SK-N-SH treated with all-trans-retinoic acid at 6 μM for 48 hours (cell line): ENCODE measurements around the gene SHB.

Source experiments
- ATAC-seq: fragments of 200-7000 bp; cut with Tn5 transposase; 3 replicates; pipeline ENCODE4 v1.9.1; 2020; ENCODE audit warnings: mild to moderate bottlenecking, moderate library complexity
- ARNTL ChIP-seq: fragments of 450-650 bp; formaldehyde crosslinking; IDR thresholded peaks from 2 replicates; pipeline ENCODE4 v1.5.0; 2020; ENCODE audit warnings: low read depth, mild to moderate bottlenecking, moderate library complexity, borderline replicate concordance
- BACH2 ChIP-seq: fragments of 250-450 bp; sonication (Bioruptor Pico); IDR thresholded peaks from 2 replicates; pipeline ENCODE4 v1.9.0; 2021; ENCODE audit warnings: mild to moderate bottlenecking, borderline replicate concordance
- CREB5 ChIP-seq: fragments of 250-450 bp; sonication (Bioruptor Pico); IDR thresholded peaks from 2 replicates; pipeline ENCODE4 v1.5.1; 2020; ENCODE audit warnings: low read depth, mild to moderate bottlenecking, moderate library complexity
- CSDC2 ChIP-seq: fragments of 250-450 bp; sonication (Bioruptor Pico); IDR thresholded peaks from 2 replicates; pipeline ENCODE4 v1.5.0; 2020; ENCODE audit warnings: mild to moderate bottlenecking, moderate library complexity
- CSRNP3 ChIP-seq: fragments of 250-450 bp; sonication (Bioruptor Pico); IDR thresholded peaks from 2 replicates; pipeline ENCODE4 v1.5.1; 2021; ENCODE audit warnings: mild to moderate bottlenecking, moderate library complexity
- ESRRG ChIP-seq: fragments of 250-450 bp; sonication (Bioruptor Pico); IDR thresholded peaks from 2 replicates; pipeline ENCODE4 v1.6.1; 2021; ENCODE audit warnings: mild to moderate bottlenecking
- GLIS3 ChIP-seq: fragments of 250-450 bp; sonication (Bioruptor Pico); IDR thresholded peaks from 2 replicates; pipeline ENCODE4 v1.5.0; 2020; ENCODE audit warnings: mild to moderate bottlenecking, moderate library complexity
- ISL1 ChIP-seq: fragments of 250-450 bp; sonication (Bioruptor Pico); IDR thresholded peaks from 2 replicates; pipeline ENCODE4 v2.1.2; 2022; ENCODE audit warnings: mild to moderate bottlenecking, moderate library complexity
- OSR1 ChIP-seq: fragments of 250-450 bp; sonication (Bioruptor Pico); IDR thresholded peaks from 2 replicates; pipeline ENCODE4 v1.8.0; 2022; ENCODE audit warnings: moderate library complexity, mild to moderate bottlenecking, inconsistent platforms
- PATZ1 ChIP-seq: fragments of 250-450 bp; sonication (Bioruptor Pico); IDR thresholded peaks from 2 replicates; pipeline ENCODE4 v1.8.0; 2020; ENCODE audit warnings: mild to moderate bottlenecking, moderate library complexity, borderline replicate concordance
- POU6F1 ChIP-seq: fragments of 250-450 bp; sonication (Bioruptor Pico); IDR thresholded peaks from 2 replicates; pipeline ENCODE4 v1.8.0; 2021; ENCODE audit warnings: low read depth, mild to moderate bottlenecking, moderate library complexity, borderline replicate concordance
- PPARA ChIP-seq: fragments of 250-450 bp; sonication (Bioruptor Pico); IDR thresholded peaks from 2 replicates; pipeline ENCODE4 v1.5.0; 2020; ENCODE audit warnings: mild to moderate bottlenecking, borderline replicate concordance
- RARB ChIP-seq: fragments of 250-450 bp; sonication (Bioruptor Pico); IDR thresholded peaks from 2 replicates; pipeline ENCODE4 v1.8.0; 2021; ENCODE audit warnings: mild to moderate bottlenecking, moderate library complexity
- SNAI2 ChIP-seq: fragments of 250-450 bp; sonication (Bioruptor Pico); IDR thresholded peaks from 2 replicates; pipeline ENCODE4 v1.5.0; 2020; ENCODE audit warnings: mild to moderate bottlenecking, moderate library complexity
- TCF4 ChIP-seq: fragments of 250-450 bp; sonication (Bioruptor Pico); IDR thresholded peaks from 2 replicates; pipeline ENCODE4 v1.8.0; 2021; ENCODE audit warnings: mild to moderate bottlenecking, moderate library complexity, borderline replicate concordance
- TOX ChIP-seq: fragments of 250-450 bp; sonication (Bioruptor Pico); IDR thresholded peaks from 2 replicates; pipeline ENCODE4 v1.8.0; 2021; ENCODE audit warnings: mild to moderate bottlenecking, moderate library complexity, borderline replicate concordance
- TSHZ2 ChIP-seq: fragments of 250-450 bp; sonication (Bioruptor Pico); IDR thresholded peaks from 2 replicates; pipeline ENCODE4 v1.5.0; 2020; ENCODE audit warnings: mild to moderate bottlenecking, moderate library complexity
- ZC3H10 ChIP-seq: fragments of 250-450 bp; sonication (Bioruptor Pico); IDR thresholded peaks from 2 replicates; pipeline ENCODE4 v1.5.1; 2021; ENCODE audit warnings: mild to moderate bottlenecking, moderate library complexity
- ZFP3 ChIP-seq: fragments of 250-450 bp; sonication (Bioruptor Pico); IDR thresholded peaks from 2 replicates; pipeline ENCODE4 v1.5.0; 2020; ENCODE audit warnings: mild to moderate bottlenecking, moderate library complexity
- ZFP30 ChIP-seq: fragments of 450-650 bp; formaldehyde crosslinking; IDR thresholded peaks from 2 replicates; pipeline ENCODE4 v1.5.0; 2022; ENCODE audit warnings: mild to moderate bottlenecking, moderate library complexity
- ZNF565 ChIP-seq: fragments of 450-650 bp; formaldehyde crosslinking; conservative IDR thresholded peaks from 2 replicates; pipeline ENCODE4 v1.5.0; 2020; ENCODE audit warnings: low read depth, mild to moderate bottlenecking, moderate library complexity
- ZNF70 ChIP-seq: fragments of 450-650 bp; formaldehyde crosslinking; IDR thresholded peaks from 2 replicates; pipeline ENCODE4 v1.5.0; 2020; ENCODE audit warnings: mild to moderate bottlenecking, moderate library complexity
- ZNF8 ChIP-seq: fragments of 450-650 bp; formaldehyde crosslinking; IDR thresholded peaks from 2 replicates; pipeline ENCODE4 v1.5.0; 2020; ENCODE audit warnings: mild to moderate bottlenecking, moderate library complexity

Gene SHB

GRCh38 chr9:37919246-37919955, 149.6 kb downstream of the SHB start:
- TF ChIP-seq TSHZ2 (CRISPR knock-in tag) (no peak), OSR1 (CRISPR knock-in tag) (no peak), ZNF565 (CRISPR knock-in tag) (no peak), ZFP3 (CRISPR knock-in tag) (no peak), ESRRG (no peak), ZC3H10 (CRISPR knock-in tag) (no peak), ARNTL (CRISPR knock-in tag) (no peak), ZNF70 (CRISPR knock-in tag) (no peak), CREB5 (CRISPR knock-in tag) (no peak), POU6F1 (CRISPR knock-in tag) (no peak), BACH2 (CRISPR knock-in tag) (no peak), TCF4 (no peak), PPARA (CRISPR knock-in tag) (no peak), ZFP30 (CRISPR knock-in tag) (no peak), RARB (CRISPR knock-in tag) (no peak)
- no peak for ATAC-seq

- TF ChIP-seq PATZ1 (no peak), BACH2 (CRISPR knock-in tag) (no peak), CREB5 (CRISPR knock-in tag) (no peak), CSDC2 (CRISPR knock-in tag) (no peak), CSRNP3 (no peak), ZNF8 (CRISPR knock-in tag) (no peak), ISL1 (no peak), ZFP3 (CRISPR knock-in tag) (no peak), TSHZ2 (CRISPR knock-in tag) (no peak), OSR1 (CRISPR knock-in tag) (no peak), GLIS3 (CRISPR knock-in tag) (no peak), RARB (CRISPR knock-in tag) (no peak), ZNF70 (CRISPR knock-in tag) (no peak), ZNF565 (CRISPR knock-in tag) (no peak), ESRRG (no peak), ZC3H10 (CRISPR knock-in tag) (no peak), ARNTL (CRISPR knock-in tag) (no peak), SNAI2 (CRISPR knock-in tag) (no peak), POU6F1 (CRISPR knock-in tag) (no peak), TOX (CRISPR knock-in tag) (no peak)
- ATAC-seq, result no peak
Measured at GRCh38 chr9:37918665-37919170, 150.3 kb downstream of the SHB start.
